GM21576 (cell line): ENCODE results near the gene FOXP1.

Experiments
- ATAC-seq: cut with Tn5 transposase; IDR thresholded peaks from one replicate; pipeline ENCODE4 v1.9.1; 2021; ENCODE audit warnings: mild to moderate bottlenecking, moderate library complexity; ENCODE audit not compliant: unreplicated experiment

FOXP1 gene

GRCh38 chr3:71511037-71511436 lies 72.5 kb downstream of the FOXP1 start:
- ATAC-seq, result no peak

GRCh38 chr3:71510510-71510909 lies 73.0 kb downstream of the FOXP1 start:
- ATAC-seq, result no peak

GRCh38 chr3:71509066-71509465 lies 74.5 kb downstream of the FOXP1 start:
- ATAC-seq, result no peak

- no peak for ATAC-seq
Observed at GRCh38 chr3:71505767-71506350, 77.7 kb downstream of the FOXP1 start.

- ATAC-seq, result no peak
Observed at GRCh38 chr3:71504250-71505036, 79.1 kb downstream of the FOXP1 start.

GRCh38 chr3:71503525-71504249 lies 79.8 kb downstream of the FOXP1 start:
- ATAC-seq, result no peak

GRCh38 chr3:71502066-71502625 lies 81.4 kb downstream of the FOXP1 start:
- no peak for ATAC-seq

DNA sequence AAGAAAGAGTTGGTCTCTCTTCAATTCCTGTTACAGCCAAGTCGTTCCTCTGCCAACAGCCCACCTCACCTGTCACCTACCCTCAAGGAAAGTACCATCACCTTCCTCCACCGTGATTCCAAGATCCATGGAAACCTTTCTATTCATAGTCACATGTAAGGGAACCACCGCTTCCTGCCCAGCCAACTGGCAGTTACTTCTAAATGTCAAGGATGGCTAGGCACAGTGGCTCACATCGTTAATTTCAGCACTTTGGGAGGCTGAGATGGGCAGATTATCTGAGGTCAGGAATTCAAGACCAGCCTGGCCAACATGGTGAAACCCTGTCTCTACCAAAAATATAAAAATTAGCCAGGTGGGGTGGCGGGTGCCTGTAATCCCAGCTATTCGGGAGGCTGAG lies 82.8 kb downstream of the FOXP1 start:
- ATAC-seq, result no peak

DNA sequence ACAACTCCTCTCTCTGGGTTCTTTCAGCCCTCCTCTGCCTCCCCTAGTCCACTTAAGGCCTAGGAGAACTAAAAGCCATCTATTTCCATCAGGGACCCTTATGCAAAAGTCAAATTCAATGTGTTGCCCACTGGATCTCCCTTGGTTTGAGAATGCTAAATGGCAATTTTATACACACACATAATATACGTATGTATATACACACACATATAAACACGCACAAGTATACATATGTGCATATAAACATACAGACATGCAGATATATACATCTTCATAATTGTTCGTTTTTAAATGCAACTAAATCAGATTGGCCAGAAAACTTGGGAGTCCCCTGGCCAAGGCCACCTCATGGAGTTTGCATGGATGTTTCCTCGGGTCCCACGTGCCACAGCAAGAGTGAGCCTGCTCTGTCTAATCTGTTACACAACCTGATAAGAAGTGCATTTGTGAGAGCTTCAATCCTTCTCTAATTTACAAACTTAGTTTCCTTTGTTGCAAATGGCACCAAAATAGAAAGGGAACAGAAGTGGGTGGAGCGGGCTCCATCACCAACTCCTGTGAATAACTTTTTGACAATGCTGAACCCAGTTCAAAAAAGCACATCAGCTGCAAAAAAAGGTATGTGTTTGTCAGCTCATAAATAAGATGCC lies 84.2 kb downstream of the FOXP1 start:
- ATAC-seq, result no peak

GRCh38 chr3:71498543-71498942 lies 85.0 kb downstream of the FOXP1 start:
- ATAC-seq, result no peak

DNA sequence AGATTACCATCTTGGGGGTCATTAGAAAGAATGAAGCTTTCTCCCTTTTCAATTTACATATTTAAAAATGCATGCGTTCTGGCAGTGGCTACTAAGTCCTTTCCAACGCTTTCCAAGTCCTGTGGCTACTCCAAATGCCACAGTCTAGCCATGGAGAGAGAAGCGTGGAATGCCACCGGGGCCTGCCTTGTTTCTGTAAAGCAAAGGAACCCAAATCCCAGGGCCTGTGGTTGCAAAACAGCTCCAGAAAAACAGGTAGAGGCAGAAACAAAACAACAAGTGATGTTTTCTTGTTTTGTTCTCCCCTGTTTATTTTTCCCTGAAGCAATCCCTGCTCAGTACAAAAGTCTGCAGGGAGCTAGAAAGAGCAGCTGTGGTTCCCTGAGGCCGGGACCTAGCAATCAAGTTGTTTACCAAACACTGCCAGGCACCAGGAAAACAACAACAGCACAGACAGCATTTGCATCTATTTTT lies 85.5 kb downstream of the FOXP1 start:
- ATAC-seq, result no peak

DNA sequence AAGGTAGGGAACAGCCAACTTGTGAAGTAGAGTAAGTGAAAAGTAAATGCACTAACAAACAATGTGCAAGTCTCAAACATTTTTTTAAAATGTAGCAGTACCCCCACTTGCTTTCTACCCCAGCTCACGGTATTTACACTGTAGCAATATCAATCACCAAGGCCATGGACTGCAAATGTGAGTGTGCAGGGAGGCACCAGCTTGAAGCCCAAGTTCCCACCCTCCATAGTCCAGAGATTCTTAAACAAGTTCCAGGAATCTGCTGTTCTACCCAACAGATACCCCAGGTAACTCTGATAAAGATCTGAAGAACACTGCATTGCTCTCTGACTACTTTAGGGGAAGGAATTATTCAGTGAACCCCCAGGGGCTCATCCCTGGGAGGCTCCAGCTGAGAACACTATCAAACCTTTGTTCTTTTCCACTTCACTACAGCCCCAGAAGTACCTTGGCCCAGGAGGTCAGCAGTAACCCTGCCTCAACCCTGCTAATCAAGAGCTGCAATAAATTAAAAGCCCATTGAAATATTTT lies 86.1 kb downstream of the FOXP1 start:
- no peak for ATAC-seq

- no peak for ATAC-seq
Observed at GRCh38 chr3:71495708-71496472, 87.6 kb downstream of the FOXP1 start.

- ATAC-seq, result no peak
Observed at GRCh38 chr3:71494212-71494611, 89.3 kb downstream of the FOXP1 start.

GRCh38 chr3:71492974-71493771 lies 90.4 kb downstream of the FOXP1 start:
- ATAC-seq, result no peak

DNA sequence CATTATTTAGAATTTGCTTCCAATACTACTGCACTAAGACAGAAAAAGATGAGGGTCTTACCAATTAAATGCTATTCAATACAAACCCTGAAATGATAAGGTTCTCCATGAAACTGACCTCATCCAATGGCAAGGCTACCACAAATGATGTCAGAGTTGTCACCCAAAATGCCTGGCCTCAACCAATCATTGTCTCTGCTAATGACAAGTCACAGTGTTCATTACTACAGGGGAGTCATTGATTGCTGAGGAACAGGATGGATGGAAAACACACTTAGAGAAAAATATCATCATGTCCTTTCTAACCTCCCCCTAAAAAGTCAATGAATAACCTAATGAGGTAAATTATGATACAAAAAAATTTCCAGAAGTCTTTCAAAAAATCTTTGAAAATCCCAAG lies 91.0 kb downstream of the FOXP1 start:
- ATAC-seq, result no peak

DNA sequence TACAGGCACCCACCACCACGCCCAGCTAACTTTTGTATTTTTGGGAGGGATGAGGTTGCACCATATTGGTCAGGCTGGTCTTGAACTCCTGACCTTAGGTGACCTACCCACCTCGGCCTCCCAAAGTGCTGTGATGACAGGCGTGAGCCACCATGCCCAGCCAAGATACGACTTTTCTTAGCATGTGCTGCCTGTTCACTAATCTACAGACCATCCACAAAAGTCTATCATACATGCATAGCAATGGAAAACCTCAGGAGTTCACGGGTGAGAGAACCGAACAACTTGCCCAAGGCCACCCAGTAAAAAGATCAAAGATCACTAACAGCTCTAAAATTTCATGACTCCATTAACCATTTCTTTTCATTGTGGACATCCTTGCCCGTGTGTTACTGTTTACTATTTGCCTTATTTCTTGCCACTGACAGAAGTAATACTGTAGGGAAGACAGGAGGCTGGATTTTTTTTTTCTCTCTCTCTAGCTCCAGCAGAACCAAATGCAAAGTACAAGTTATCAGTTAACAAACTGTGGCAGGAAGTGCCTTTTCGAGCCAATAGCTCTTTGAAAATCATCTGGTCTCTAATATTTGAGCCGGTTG lies 92.3 kb downstream of the FOXP1 start:
- no peak for ATAC-seq

GRCh38 chr3:71490692-71491091 lies 92.8 kb downstream of the FOXP1 start:
- no peak for ATAC-seq

DNA sequence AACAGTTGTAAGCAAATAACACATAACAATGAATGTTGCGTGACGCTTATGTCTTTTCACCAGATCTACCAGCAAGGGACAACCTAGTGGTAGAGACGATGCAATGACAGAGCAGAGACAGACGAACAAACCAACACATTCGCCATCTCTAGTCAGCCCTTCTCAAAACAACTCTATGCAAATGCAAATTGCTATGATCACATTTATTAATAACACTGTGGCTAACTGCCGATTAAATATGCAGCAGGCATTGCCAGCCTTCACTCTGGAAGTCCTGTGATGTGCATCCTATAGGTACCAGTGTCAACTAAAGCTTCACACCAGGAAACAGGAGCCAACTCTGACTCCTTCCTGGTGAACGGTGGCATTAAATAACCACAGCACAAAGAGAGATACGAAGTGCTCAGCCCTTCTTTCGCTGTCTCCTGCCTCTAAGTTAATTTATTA lies 94.2 kb downstream of the FOXP1 start:
- ATAC-seq, result no peak
